HG03139 (cell line): Measurements from ENCODE around the gene MYO1G.
"Not testable (repeated sequence)": the region's sequence is repeated elsewhere in the genome, so short reads cannot be mapped to it uniquely, and the experiment has no call there.

Experiments
- ATAC-seq: cut with Tn5 transposase; IDR thresholded peaks from one replicate; pipeline ENCODE4 v1.9.1; 2021; ENCODE audit not compliant: unreplicated experiment

Gene MYO1G

DNA sequence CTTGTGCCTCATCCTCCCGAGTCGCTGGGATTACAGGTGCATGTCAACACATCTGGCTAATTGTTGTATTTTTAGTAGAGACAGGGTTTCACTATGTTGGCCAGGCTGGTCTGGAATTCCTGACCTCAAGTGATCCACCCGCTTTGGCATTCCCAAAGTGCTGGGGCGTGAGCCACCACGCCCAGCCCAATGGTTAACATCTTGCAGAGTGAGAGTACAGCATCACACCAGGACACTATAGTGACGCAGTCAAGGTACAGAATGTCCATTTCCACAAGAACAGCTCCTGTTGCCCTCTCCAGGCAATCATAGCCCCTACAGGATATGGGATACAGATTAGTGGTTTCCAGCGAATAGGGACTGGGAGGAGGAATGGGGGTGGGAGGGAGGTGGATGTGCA is 34.0 kb downstream of the MYO1G start:
- ATAC-seq: no peak

DNA sequence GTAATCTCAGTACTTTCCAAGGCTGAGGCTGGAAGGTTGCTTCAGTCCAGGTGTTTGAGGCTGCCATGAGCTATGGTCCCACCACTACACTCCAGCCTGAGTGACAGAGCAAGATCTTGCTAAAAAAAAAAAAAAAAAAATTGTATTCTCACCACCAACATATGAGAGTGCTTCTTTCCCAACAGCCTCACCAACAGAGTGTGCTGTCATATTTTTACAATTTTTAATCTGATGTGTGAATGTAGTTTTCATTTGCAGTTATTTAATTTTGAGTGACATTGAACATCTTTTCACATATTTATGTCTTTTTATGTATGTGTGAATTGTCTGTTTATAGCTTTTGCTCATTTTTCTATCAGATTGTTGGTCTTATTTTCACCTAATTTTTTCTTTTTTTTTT is 35.2 kb downstream of the MYO1G start:
- ATAC-seq: no peak

DNA sequence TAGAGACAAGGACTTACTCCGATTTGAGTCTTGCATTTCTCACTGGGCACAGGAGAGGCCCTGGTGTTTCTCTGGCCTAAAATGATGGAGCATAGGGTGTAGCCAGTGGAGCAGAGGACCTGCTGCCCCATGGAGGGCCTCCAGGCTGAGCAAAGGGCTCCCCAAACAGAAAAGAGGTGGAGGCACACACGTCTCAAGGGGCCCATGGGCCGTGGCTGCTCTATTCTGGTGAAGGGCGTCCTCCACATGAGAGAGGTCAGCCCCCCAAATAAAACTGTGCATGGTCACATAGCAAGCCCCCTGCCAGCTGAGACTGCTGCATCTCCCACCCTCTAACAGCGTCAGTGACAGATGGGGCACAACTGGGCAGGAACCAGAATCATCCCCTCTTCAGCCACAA is 41.4 kb downstream of the MYO1G start:
- no peak for ATAC-seq

DNA sequence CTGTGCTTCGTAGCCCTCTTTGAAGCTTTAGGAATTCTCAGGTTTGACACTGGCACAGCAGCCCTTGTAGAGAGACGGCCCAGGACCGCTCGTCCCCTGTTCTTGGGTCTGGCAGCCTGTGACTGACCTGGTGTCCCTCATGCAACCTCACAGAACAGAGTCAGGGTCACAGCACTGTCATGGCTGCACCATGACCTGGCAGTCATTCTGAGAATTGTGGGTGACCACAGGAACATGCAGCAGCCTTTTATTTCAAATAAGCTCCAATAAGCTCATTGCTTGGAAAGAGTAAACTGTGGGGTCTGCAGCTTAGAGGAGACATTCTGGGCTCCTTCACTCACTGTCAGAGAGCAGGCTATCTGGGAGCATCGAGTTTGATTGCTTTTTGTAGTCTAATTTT is 42.5 kb downstream of the MYO1G start:
- no peak for ATAC-seq

DNA sequence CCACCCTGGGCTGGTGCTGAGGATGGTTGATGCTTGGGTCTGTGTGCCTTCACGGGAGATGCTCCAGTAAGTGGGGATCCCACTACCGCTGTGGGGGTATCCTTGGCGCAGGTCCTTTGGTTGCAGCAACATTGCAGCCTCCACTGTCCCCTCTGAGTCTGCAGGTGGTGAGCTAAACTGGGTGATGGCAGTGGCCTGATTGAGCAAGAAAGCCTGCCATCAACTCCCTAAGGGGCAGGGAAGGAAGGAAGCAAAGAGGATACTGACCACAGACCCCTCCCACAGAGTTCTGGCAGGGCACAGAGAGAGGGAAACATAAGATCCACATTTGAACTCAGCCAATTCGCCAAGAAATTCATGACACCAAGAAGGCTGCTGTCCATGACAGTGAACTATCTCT is 43.2 kb downstream of the MYO1G start:
- no peak for ATAC-seq

DNA sequence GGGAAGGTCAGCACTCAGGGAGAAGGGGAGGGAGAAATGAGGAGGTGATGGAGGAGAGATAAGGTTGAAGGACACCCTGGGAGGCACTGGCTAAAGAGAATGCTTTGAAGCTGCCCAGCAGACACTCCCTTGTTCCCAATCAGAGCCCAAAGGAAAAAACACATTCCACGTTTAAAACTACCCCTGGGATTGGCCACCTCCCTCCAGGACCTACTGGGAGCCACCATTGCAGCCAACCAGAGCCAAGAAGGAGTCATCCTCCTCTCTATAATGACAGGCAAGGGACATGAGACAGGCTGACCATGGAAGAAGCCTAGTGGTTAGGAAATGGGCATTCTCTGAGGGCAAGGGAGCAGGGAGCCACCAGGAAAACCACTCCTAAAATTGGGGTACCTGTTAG is 43.8 kb downstream of the MYO1G start:
- ATAC-seq: no peak

DNA sequence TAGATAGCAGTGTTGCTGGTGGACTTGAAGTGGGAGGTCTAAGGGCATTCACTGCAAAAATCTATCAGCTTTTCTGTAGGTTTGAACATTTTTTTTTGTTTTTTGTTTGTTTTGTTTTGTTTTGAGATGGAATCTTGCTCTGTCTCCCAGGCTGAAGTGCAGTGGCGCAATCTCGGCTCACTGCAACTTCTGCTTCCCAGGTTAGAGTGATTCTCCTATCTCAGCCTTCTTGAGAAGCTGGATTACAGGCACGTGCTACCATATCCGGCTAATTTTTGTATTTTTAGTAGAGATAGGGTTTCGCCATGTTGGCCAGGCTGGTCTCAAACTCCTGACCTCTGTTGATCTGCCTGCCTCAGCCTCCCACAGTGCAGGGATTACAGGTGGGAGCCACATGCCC is 44.3 kb downstream of the MYO1G start:
- not testable (repeated sequence) for ATAC-seq

DNA sequence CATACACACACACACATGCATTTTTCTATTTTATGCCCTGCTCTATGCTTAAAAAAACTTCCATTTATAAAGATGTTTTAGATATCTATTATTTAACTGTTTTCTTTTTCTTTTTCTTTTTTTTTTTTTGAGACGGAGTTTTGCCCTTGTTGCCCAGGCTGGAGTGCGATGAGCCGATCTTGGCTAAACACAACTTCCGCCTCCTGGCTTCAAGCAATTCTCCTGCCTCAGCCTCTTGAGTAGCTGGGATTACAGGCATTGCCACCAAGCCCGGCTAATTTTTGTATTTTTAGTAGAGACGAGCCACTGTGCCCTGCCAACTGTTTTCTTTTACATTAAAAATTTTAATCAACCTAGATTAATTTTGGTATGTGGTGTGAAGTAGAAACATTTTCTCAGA is 47.9 kb downstream of the MYO1G start:
- ATAC-seq: no peak

DNA sequence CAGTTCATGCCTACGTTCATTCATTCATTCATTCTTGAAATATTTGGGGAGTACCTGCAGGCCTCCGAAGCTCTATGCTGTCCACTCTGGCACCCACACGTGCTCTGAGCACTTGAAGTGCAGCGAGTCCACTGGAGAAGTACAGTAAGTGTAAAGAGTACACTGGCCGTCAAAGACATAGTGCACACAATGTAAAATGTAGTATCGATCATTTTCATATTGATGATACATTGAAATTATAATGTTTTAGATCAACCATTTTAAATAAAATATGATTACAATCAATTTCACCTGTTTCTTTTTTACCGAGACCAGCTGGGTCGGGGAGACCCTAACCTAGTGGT is 56.5 kb downstream of the MYO1G start:
- ATAC-seq: no peak

DNA sequence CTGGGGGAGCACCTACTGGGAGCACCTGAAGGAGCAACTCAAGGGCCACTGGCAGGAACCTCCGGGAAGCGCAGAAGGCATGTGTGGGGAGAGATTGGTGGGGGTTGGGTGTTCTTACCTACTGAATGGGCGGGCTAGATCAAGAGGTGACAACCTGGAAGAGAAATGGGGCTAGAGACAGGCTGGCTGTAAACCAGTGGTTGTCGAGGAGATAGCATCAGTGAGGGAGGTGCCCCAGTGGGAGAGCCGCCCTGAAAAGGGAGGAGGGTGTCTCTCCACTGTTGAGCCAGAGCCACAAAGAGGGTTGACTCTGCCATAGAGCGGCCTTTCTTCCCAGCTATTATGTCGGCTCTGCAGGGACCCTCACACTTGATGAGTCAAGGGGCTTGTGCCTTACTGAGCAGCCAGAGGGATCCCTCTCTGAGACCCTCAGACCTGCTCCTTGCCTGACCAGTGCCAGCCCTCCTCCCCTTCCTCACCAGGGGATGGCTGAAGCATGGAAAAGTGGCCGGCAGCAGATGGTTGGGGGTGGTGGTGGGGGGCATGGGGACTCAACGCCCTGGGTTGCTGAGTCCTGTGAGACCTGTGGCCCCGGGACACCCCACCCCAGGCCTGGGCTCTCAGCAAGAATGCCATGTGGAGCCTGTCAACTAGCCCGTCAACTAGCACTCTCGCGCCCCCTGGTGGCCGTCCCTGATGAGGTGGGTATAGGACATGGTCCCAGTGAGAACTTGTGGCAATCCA is 57.0 kb downstream of the MYO1G start:
- ATAC-seq: peak; percentile 80

DNA sequence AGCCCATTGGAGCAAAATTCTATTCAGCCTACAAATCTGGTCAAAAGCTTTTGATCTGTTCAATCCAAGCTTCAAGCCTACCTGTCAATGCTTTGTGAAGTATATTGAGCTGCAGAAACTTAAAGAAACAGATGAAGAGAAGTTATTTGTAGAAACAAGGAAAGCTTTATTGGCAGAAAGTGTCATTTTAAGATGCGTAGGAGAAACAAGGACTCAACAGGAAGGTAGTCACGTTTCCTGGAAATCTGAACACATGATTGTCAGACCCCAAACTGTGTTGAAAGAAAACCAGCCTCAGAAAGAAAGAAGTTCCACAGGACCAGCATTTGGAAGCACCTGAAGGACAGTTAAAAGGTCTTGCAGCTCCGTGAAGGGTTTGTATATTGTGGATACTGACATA is 58.7 kb downstream of the MYO1G start:
- ATAC-seq: no peak

DNA sequence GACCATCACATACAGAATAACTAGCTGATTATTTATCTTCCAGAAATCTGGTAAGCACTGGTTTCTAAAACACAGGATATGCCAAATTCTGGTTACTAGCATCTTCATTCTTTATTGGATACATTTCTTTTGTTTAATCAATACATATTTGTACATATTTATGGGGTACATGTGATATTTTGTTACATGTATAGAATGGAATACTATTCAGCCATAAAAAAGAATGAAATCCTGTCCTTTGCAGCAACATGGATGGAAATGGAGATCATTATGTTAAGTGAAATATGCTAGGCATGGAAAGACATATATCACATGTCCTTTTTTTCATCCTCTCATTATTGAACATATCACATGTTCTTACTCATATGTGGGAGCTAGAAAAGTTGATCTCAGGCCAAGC is 60.8 kb downstream of the MYO1G start:
- ATAC-seq: no peak

DNA sequence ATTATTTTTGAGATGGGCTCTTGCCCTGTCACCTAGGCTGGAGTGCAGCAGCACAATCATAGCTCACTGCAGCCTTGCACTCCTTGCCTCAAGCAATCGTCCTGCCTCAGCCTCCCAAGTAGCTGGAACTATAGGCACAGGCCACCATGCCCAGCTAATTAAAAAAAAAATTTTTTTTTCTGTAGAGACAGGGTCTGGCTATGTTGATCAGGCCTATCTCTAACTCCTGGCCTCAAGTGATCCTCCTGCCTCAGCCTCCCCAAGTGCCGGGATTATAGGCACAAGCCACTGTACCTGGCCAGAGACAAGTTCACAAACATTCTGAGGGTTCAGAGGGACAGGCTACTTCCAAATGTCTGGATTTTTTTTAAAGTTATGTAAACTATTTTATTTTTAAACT is 61.4 kb downstream of the MYO1G start:
- no peak for ATAC-seq

DNA sequence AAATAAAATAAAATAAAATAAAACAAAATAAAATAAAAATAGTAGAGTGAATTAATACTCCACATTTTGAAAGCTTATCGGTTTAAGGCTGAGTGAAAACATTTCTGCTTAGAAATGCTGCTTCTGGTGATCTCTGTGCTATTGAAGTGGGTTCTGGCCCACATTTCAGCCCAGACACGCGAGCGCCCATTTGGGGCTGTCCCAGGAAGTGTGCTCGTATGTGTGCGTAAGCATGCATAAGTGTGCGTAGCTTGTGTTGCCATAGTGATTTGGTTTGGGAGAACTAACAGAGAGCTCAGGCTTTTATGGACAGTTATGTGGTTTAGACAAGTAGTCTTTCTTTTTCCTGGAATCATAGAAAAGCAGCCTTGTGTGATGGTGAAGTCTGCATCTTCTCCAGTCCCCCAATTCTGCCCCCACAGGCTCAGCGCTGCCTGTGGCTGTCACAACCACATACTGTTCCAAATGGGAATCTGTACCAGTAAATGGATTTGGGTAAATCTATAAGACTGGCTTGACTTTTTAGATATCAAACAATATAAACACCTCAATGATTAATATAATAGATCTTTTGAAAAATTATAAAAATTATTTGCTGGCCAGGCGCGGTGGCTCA is 63.7 kb downstream of the MYO1G start:
- ATAC-seq: peak; percentile 70

DNA sequence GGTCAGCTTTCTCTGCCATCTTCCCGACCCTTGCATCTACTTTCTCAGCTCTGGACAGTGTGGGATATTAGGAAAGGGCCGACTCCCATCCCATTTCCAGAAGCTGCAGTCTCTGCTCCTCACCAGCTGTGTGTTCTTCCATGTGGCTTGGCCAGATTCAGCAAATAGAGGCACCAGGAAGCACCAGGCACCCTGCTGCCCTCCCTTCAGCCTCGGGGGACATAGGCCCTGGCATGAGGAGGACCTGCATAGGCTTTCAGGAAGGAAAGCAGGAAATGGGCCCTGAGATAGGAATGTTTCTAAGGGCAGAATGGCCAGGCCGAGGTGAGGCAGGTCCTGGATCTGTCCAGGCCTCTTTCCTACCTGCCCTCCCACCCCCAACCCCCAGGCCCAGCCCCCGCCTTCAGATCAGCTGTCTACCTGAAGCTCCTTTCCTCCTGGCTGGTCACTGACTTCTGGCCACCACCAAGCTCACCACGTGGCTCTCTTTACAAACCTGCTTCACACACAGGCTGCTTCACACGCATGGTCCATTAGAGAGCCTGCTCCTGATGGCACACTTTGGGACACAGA is 66.0 kb downstream of the MYO1G start:
- ATAC-seq: no peak
